IMR-90 (cell line): ENCODE results near the gene NRIP1. TPM values are rescaled to one million over a fixed set of nuclear protein-coding genes. Genes with fewer than 3 reads are reported as not detected.

Source experiments
- ATAC-seq: fragments of 200-7000 bp; cut with Tn5 transposase; 2 replicates; pipeline ENCODE4 v1.9.1; 2020; ENCODE audit warnings: low read depth, mild to moderate bottlenecking, moderate library complexity
- BruUV-seq: library from RNA; stranded (reverse); fragments of 400-500 nt; replicated peaks from 2 replicates; lab custom pipeline; 2021; lab: Mats Ljungman, UMichigan
- CTCF ChIA-PET: fragments of 300-600 bp; formaldehyde crosslinking; extraction: SDS; loops from one replicate; lab custom pipeline; 2021; ENCODE audit warnings: antibody characterized with exemption; lab: Yijun Ruan, JAX
- POLR2A ChIA-PET: fragments of 300-600 bp; sonication (Branson Sonifier 250); formaldehyde crosslinking; loops from one replicate; lab custom pipeline; 2022; ENCODE audit warnings: antibody characterized with exemption; ENCODE audit not compliant: unreplicated experiment; lab: Charles Lee
- DNase-seq: peaks from one replicate; pipeline ENCODE4 v3.0.0; 2013
- H2AFZ ChIP-seq: replicated peaks from 2 replicates; pipeline ENCODE3; 2013; ENCODE audit warnings: low read length, mild to moderate bottlenecking; ENCODE audit not compliant: poor library complexity
- H2AK5ac ChIP-seq: 2 replicates; pipeline ENCODE4 v1.6.1; 2013; ENCODE audit warnings: low read depth, low read length, inconsistent platforms
- H2AK9ac ChIP-seq: replicated peaks from 2 replicates; pipeline ENCODE3; 2013; ENCODE audit warnings: mild to moderate bottlenecking, low read depth, low read length, moderate library complexity; ENCODE audit not compliant: poor library complexity
- H2BK120ac ChIP-seq: 2 replicates; pipeline ENCODE4 v1.6.1; 2013; ENCODE audit warnings: low read depth, low read length, inconsistent platforms
- H2BK15ac ChIP-seq: 3 replicates; pipeline ENCODE4 v1.6.1; 2013; ENCODE audit warnings: low read depth, low read length, inconsistent platforms
- H2BK20ac ChIP-seq: 2 replicates; pipeline ENCODE4 v1.6.1; 2013; ENCODE audit warnings: low read depth, mild to moderate bottlenecking, inconsistent platforms, low read length, moderate library complexity
- H2BK5ac ChIP-seq: 2 replicates; pipeline ENCODE4 v1.6.1; 2013; ENCODE audit warnings: mild to moderate bottlenecking, low read depth, low read length, inconsistent platforms; ENCODE audit not compliant: poor library complexity, severe bottlenecking
- H3K14ac ChIP-seq: replicated peaks from 2 replicates; pipeline ENCODE4 v1.6.1; 2013; ENCODE audit warnings: low read depth, low read length, inconsistent platforms
- H3K18ac ChIP-seq: 2 replicates; pipeline ENCODE4 v1.6.1; 2013; ENCODE audit warnings: low read depth, low read length, control low read depth
- H3K23ac ChIP-seq: 2 replicates; pipeline ENCODE4 v1.6.1; 2013; ENCODE audit warnings: low read depth, low read length, inconsistent platforms
- H3K27ac ChIP-seq: 2 replicates; pipeline ENCODE4 v1.5.1; 2013; ENCODE audit warnings: mild to moderate bottlenecking, control low read depth, low read length; ENCODE audit not compliant: insufficient read depth
- H3K27me3 ChIP-seq: 2 replicates; pipeline ENCODE4 v1.6.1; 2013; ENCODE audit warnings: low read length; ENCODE audit not compliant: control insufficient read depth, insufficient read depth
- H3K36me3 ChIP-seq: 2 replicates; pipeline ENCODE4 v1.6.1; 2013; ENCODE audit warnings: low read length, mixed read lengths; ENCODE audit not compliant: control insufficient read depth, insufficient read depth
- H3K4ac ChIP-seq: 2 replicates; pipeline ENCODE4 v1.6.1; 2013; ENCODE audit warnings: low read depth, low read length, inconsistent platforms
- H3K4me1 ChIP-seq: 2 replicates; pipeline ENCODE4 v1.6.1; 2013; ENCODE audit warnings: low read length, mixed read lengths; ENCODE audit not compliant: control insufficient read depth, insufficient read depth
- H3K4me2 ChIP-seq: 2 replicates; pipeline ENCODE4 v1.6.1; 2013; ENCODE audit warnings: low read depth, mild to moderate bottlenecking, control low read depth, low read length, moderate library complexity
- H3K4me3 ChIP-seq: 2 replicates; pipeline ENCODE4 v1.5.1; 2013; ENCODE audit warnings: low read depth, mild to moderate bottlenecking, control low read depth, low read length, moderate library complexity; ENCODE audit not compliant: insufficient read depth
- H3K56ac ChIP-seq: 2 replicates; pipeline ENCODE4 v1.6.1; 2013; ENCODE audit warnings: low read length, inconsistent platforms; ENCODE audit not compliant: insufficient read depth; ENCODE audit errors: extremely low read depth
- H3K79me1 ChIP-seq, 2 experiments: 2 replicates each; pipeline ENCODE4 v1.6.1; 2013; ENCODE audit warnings: low read length in 2 of 2, inconsistent platforms in 1 of 2, low read depth in 1 of 2
- H3K9ac ChIP-seq: 2 replicates; pipeline ENCODE4 v1.6.1; 2013; ENCODE audit warnings: low read depth, low read length, control low read depth
- H3K9me1 ChIP-seq: 2 replicates; pipeline ENCODE4 v1.6.1; 2013; ENCODE audit warnings: low read length, inconsistent platforms; ENCODE audit not compliant: insufficient read depth
- H3K9me3 ChIP-seq: 2 replicates; pipeline ENCODE4 v1.6.1; 2013; ENCODE audit warnings: low read length; ENCODE audit not compliant: control insufficient read depth, insufficient read depth
- H4K20me1 ChIP-seq: 2 replicates; pipeline ENCODE4 v1.6.1; 2013; ENCODE audit warnings: low read length, inconsistent platforms; ENCODE audit not compliant: insufficient read depth
- H4K5ac ChIP-seq: 2 replicates; pipeline ENCODE4 v1.6.1; 2013; ENCODE audit warnings: mild to moderate bottlenecking, low read depth, low read length, control low read depth
- H4K8ac ChIP-seq, 2 experiments: 2 replicates each; pipeline ENCODE4 v1.6.1; 2013; ENCODE audit warnings: low read depth in 2 of 2, low read length in 2 of 2, control low read depth in 1 of 2, inconsistent platforms in 1 of 2
- H4K91ac ChIP-seq: 2 replicates; pipeline ENCODE4 v1.6.1; 2013; ENCODE audit warnings: low read depth, low read length, inconsistent platforms; ENCODE audit not compliant: insufficient read depth
- BHLHE40 ChIP-seq: fragments of 150-350 bp; IDR thresholded peaks from 2 replicates; pipeline ENCODE4 v1.6.1; 2016; ENCODE audit warnings: mild to moderate bottlenecking, low read depth, low read length
- CEBPB ChIP-seq: IDR thresholded peaks from 2 replicates; pipeline ENCODE4 v1.6.1; 2012; ENCODE audit warnings: low read depth, low read length, improper control_type of control experiment
- CHD1 ChIP-seq: IDR thresholded peaks from 2 replicates; pipeline ENCODE4 v1.6.1; 2012; ENCODE audit warnings: low read depth, low read length, improper control_type of control experiment
- FOS ChIP-seq: fragments of 150-350 bp; IDR thresholded peaks from 2 replicates; pipeline ENCODE4 v1.6.1; 2016; ENCODE audit warnings: low read depth, low read length
- MAFK ChIP-seq: IDR thresholded peaks from 2 replicates; pipeline ENCODE4 v1.6.1; 2012; ENCODE audit warnings: low read depth, low read length, improper control_type of control experiment
- MAZ ChIP-seq: IDR thresholded peaks from 2 replicates; pipeline ENCODE4 v1.6.1; 2012; ENCODE audit warnings: low read depth, mild to moderate bottlenecking, low read length, improper control_type of control experiment, moderate library complexity, borderline replicate concordance
- MXI1 ChIP-seq: IDR thresholded peaks from 2 replicates; pipeline ENCODE4 v1.6.1; 2012; ENCODE audit warnings: low read depth, mild to moderate bottlenecking, low read length, moderate library complexity, borderline replicate concordance
- NFE2L2 ChIP-seq: fragments of 150-350 bp; IDR thresholded peaks from 2 replicates; pipeline ENCODE4 v1.6.1; 2016; ENCODE audit warnings: low read depth, mild to moderate bottlenecking, low read length
- POLR2A ChIP-seq: IDR thresholded peaks from 2 replicates; pipeline ENCODE4 v1.6.1; 2012; ENCODE audit warnings: mild to moderate bottlenecking, low read depth, low read length
- RAD21 ChIP-seq: IDR thresholded peaks from 2 replicates; pipeline ENCODE4 v1.6.1; 2012; ENCODE audit warnings: low read length, improper control_type of control experiment
- RCOR1 ChIP-seq: IDR thresholded peaks from 2 replicates; pipeline ENCODE4 v1.6.1; 2012; ENCODE audit warnings: mild to moderate bottlenecking, low read length, improper control_type of control experiment; ENCODE audit not compliant: insufficient replicate concordance
- RFX5 ChIP-seq: IDR thresholded peaks from 2 replicates; pipeline ENCODE4 v1.8.0; 2012; ENCODE audit warnings: low read depth, mild to moderate bottlenecking, low read length, moderate library complexity
- SMC3 ChIP-seq: fragments of 150-350 bp; IDR thresholded peaks from 2 replicates; pipeline ENCODE4 v1.6.1; 2016; ENCODE audit warnings: low read depth, mild to moderate bottlenecking, antibody characterized with exemption, low read length, moderate library complexity
- USF2 ChIP-seq: fragments of 150-350 bp; IDR thresholded peaks from 2 replicates; pipeline ENCODE4 v1.6.1; 2017; ENCODE audit warnings: mild to moderate bottlenecking, antibody characterized with exemption, low read length, low read depth
- WGBS, 2 experiments: methylation state at CpG; one replicate each; pipeline versions ENCODE4 v1.1.5 to v1.1.7; 2013; ENCODE audit warnings: missing lambda C conversion rate in 2 of 2; ENCODE audit not compliant: insufficient read length in 1 of 2; ENCODE audit errors: extremely low coverage in 2 of 2; 5-methylcytosine and 5-hydroxymethylcytosine counted together
- dilution Hi-C: fragments of 300-500 bp; cut with HindIII; formaldehyde crosslinking; loops from one replicate; pipeline ENCODE4 v1.14.3; 2018; ENCODE audit warnings: low sequenced_read_pairs; ENCODE audit not compliant: unreplicated experiment
- in situ Hi-C: fragments of 300-500 bp; cut with MboI; formaldehyde crosslinking; loops from 3 replicates; pipeline ENCODE4 v1.14.3; 2019; ENCODE audit warnings: low sequenced_read_pairs, inconsistent platforms, mixed read lengths
- intact Hi-C: fragments of 100-400 bp; cut with micrococcal nuclease; formaldehyde crosslinking; loops from 2 replicates; pipeline ENCODE4 v1.10.0; 2022
- polyA plus RNA-seq, 3 experiments: library from polyadenylated mRNA; depleted of rRNA; stranded (reverse); fragments of >200 nt; gene quantifications; 2 replicates each; pipeline ENCODE4 v1.2.3, GENCODE V29; 2012; ENCODE audit warnings: low replicate concordance in 1 of 3
- total RNA-seq: library from RNA; depleted of rRNA; stranded (reverse); fragments of >200 nt; gene quantifications from 2 replicates; pipeline ENCODE4 v1.2.3, GENCODE V29; 2012
- TF ChIP-seq, protein P1 (sequence below): conservative IDR thresholded peaks from 2 replicates; pipeline ENCODE4 v1.5.1; 2012; ENCODE audit warnings: mild to moderate bottlenecking, low read depth, low read length, improper control_type of control experiment
- TF ChIP-seq, protein P2 (sequence below): fragments of 150-350 bp; IDR thresholded peaks from 2 replicates; pipeline ENCODE4 v1.6.1; 2016; ENCODE audit warnings: low read depth, mild to moderate bottlenecking, low read length, moderate library complexity, borderline replicate concordance

NRIP1 gene
- total and polyA plus RNA-seq, 2 of the 4 experiments (the other 2 are of a cell fraction) = 9.6 to 73.8 TPM

- Histone ChIP-seq H4K5ac (no peak overlapping the region), H3K27me3 (no peaks in the 10 kb centered on the region), H3K18ac (no peak overlapping the region), H3K79me1 (peaks cover 30 to 65% of the 10 kb centered on the region in 2 experiments), H3K4me2 (no peak overlapping the region), H3K4me3 (no peak overlapping the region), H3K56ac (no peak overlapping the region), H2AK5ac (no peak overlapping the region), H3K23ac (no peak overlapping the region), H3K14ac (no peak overlapping the region), H3K9ac (no peak overlapping the region), H3K27ac (no peak overlapping the region), H2BK120ac (no peak overlapping the region), H3K4me1 (no peaks in the 10 kb centered on the region; the same call in 1 of the 2 replicates), H2AK9ac (no peak overlapping the region), H4K91ac (no peak overlapping the region), H3K4ac (no peak overlapping the region), H3K9me3 (peaks cover 2% of the 10 kb centered on the region; the same call in 1 of the 2 replicates), H2BK15ac (no peak overlapping the region), H3K36me3 (peaks cover 5% of the 10 kb centered on the region; the same call in 1 of the 2 replicates), H4K8ac (no peak overlapping the region), H3K9me1 (0 out of 2 replicates have a peak, but pooled peaks cover 3% of the 10 kb centered on the region), H2AFZ (no peak overlapping the region), H2BK5ac (no peak overlapping the region), H2BK20ac (no peak overlapping the region), H4K20me1 (peaks cover 22% of the 10 kb centered on the region; the same call in 1 of the 2 replicates)
- ChIA-PET POLR2A (no interaction called here), CTCF (no interaction called here)
- intact Hi-C loops (no loop called here), in situ Hi-C loops (no loop called here), dilution Hi-C loops (no loop called here)
- no CpG with 5 or more reads among the region's 5 CpGs for WGBS, 2 experiments
- DNase-seq = no peak
- no TSS peak for BruUV-seq
- TF ChIP-seq SMC3 (no peak), POLR2A (no peak), BHLHE40 (no peak), RFX5 (no peak), FOS (no peak), MAZ (no peak), USF2 (no peak), NFE2L2 (no peak), RCOR1 (no peak), CHD1 (no peak), MAFK (no peak), RAD21 (no peak), CEBPB (no peak), MXI1 (no peak)
- TF ChIP-seq, protein P1, sequence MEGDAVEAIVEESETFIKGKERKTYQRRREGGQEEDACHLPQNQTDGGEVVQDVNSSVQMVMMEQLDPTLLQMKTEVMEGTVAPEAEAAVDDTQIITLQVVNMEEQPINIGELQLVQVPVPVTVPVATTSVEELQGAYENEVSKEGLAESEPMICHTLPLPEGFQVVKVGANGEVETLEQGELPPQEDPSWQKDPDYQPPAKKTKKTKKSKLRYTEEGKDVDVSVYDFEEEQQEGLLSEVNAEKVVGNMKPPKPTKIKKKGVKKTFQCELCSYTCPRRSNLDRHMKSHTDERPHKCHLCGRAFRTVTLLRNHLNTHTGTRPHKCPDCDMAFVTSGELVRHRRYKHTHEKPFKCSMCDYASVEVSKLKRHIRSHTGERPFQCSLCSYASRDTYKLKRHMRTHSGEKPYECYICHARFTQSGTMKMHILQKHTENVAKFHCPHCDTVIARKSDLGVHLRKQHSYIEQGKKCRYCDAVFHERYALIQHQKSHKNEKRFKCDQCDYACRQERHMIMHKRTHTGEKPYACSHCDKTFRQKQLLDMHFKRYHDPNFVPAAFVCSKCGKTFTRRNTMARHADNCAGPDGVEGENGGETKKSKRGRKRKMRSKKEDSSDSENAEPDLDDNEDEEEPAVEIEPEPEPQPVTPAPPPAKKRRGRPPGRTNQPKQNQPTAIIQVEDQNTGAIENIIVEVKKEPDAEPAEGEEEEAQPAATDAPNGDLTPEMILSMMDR = no peak
- TF ChIP-seq, protein P2, sequence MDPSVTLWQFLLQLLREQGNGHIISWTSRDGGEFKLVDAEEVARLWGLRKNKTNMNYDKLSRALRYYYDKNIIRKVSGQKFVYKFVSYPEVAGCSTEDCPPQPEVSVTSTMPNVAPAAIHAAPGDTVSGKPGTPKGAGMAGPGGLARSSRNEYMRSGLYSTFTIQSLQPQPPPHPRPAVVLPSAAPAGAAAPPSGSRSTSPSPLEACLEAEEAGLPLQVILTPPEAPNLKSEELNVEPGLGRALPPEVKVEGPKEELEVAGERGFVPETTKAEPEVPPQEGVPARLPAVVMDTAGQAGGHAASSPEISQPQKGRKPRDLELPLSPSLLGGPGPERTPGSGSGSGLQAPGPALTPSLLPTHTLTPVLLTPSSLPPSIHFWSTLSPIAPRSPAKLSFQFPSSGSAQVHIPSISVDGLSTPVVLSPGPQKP = no peak
- ATAC-seq = no peak
These were observed 37.7 kb downstream of the NRIP1 start for GRCh38 chr21:15027056-15027455.
